Measurements from ENCODE around the gene PTPRB. TPM values are rescaled to one million over a fixed set of nuclear protein-coding genes. Genes with fewer than 3 reads are reported as not detected.

The PTPRB gene
- total RNA-seq, 2 experiments from 2014 or later = not detected

DNA sequence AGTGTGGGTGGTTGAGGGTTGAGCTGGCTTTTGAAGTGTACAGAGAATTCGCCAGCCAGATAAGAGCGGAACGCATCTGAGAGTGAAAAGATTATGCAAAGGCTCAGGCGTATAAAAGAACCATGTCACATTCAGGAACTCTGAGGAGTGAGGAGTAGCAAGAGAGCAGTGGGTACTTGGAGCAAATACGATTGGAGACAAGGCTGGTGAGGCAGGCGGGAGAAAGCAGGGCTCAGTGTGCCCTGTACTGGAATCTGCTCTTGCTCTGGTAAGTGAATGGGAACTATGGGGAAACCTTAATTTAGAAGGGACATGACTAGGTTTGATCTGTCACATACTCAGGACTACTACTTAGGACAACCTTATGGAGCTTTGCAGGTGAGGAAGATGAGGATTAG, 87.0 kb downstream of the PTPRB start:
- ChIA-PET POLR2A (no interaction called here), CTCF (no interaction called here)
- H3K4me1 Mint-ChIP-seq (ENCODE audit: low read depth) = no peaks in the 10 kb centered on the region
- ATAC-seq (ENCODE audit: poor library complexity) (no peak), DNase-seq (no peak)
- Histone ChIP-seq H3K27me3 (ENCODE audit: control insufficient read depth in 1 of 2, insufficient read depth in 2 of 2, low read length in 2 of 2) (peaks cover 0 to 5% of the 10 kb centered on the region in 2 experiments), H3K27ac (ENCODE audit: low read depth in 1 of 2, low read length in 2 of 2) (no peak overlapping the region), H3K36me3 (ENCODE audit: insufficient read depth, low read length) (no peaks in the 10 kb centered on the region), H3K4me1 (ENCODE audit: insufficient read depth, low read length) (no peaks in the 10 kb centered on the region), H3K9me3 (ENCODE audit: control insufficient read depth in 1 of 2, insufficient read depth in 1 of 2, low read length in 2 of 2) (no peaks in the 10 kb centered on the region), H3K4me3 (ENCODE audit: low read length) (no peak overlapping the region)
- H3K9me3 Mint-ChIP-seq = no peaks in the 10 kb centered on the region
- no peak overlapping the region for H3K4me3 Mint-ChIP-seq
- intact Hi-C loops (cut with DNase I, micrococcal nuclease) = no loop called here
- no peaks in the 10 kb centered on the region for H3K36me3 Mint-ChIP-seq (ENCODE audit: low read depth)
- no peak overlapping the region for H3K27ac Mint-ChIP-seq
- H3K27me3 Mint-ChIP-seq = peaks cover 34% of the 10 kb centered on the region
- TF ChIP-seq, protein P1, sequence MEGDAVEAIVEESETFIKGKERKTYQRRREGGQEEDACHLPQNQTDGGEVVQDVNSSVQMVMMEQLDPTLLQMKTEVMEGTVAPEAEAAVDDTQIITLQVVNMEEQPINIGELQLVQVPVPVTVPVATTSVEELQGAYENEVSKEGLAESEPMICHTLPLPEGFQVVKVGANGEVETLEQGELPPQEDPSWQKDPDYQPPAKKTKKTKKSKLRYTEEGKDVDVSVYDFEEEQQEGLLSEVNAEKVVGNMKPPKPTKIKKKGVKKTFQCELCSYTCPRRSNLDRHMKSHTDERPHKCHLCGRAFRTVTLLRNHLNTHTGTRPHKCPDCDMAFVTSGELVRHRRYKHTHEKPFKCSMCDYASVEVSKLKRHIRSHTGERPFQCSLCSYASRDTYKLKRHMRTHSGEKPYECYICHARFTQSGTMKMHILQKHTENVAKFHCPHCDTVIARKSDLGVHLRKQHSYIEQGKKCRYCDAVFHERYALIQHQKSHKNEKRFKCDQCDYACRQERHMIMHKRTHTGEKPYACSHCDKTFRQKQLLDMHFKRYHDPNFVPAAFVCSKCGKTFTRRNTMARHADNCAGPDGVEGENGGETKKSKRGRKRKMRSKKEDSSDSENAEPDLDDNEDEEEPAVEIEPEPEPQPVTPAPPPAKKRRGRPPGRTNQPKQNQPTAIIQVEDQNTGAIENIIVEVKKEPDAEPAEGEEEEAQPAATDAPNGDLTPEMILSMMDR (IDR thresholded peaks at IDR 0.05) = no peak

DNA sequence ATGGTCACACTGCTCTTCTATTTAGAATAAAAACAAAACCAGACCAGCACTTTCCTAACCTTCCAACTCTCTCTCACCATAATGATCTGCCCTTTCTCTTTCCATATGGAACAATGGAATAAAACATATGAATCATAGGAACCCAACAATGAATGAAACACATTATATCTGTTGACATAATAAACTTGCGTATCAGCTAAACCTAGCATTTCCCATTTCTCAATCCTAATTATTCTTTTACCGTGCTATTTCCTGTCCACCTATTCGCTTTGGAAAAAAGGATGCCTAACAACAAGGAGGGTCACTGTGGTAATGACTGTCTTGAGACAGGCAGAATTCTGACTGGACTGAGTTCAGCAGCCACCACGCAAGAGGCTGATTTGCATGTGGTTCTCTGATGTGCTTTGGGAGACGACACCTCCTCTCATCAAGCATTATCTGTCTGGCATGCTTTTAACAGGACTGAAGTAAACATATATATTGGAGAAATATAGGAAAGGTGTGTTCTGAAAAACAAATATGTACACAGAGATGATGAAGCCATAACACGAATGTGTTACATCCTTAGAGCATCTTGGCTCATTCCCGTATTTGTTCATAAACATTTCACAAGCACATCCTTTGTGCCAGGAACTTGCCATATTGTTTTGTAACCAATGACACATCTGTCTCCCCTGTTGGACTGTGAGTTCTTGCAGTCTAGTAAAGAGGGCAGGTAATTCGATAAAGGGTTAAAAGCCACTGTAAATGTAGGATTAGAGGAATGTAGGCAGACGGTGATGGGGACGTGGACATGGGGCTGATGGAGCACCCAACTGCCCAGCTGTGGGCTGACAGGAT, 87.7 kb downstream of the PTPRB start:
- TF ChIP-seq, protein P1 (IDR thresholded peaks at IDR 0.05) = no peak
- CTCF ChIA-PET = no interaction called here

GRCh38 chr12:70543444-70543843, 93.8 kb downstream of the PTPRB start:
- Mint-ChIP-seq H3K4me3 (no peak overlapping the region), H3K9me3 (no peaks in the 10 kb centered on the region), H3K36me3 (ENCODE audit: low read depth) (no peaks in the 10 kb centered on the region), H3K4me1 (ENCODE audit: low read depth) (no peaks in the 10 kb centered on the region), H3K27ac (no peak overlapping the region), H3K27me3 (peaks cover 22% of the 10 kb centered on the region)
- no peaks in the 10 kb centered on the region for H3K27me3 ChIP-seq (ENCODE audit: control insufficient read depth in 1 of 2, insufficient read depth in 2 of 2, low read length in 2 of 2)
- ATAC-seq (ENCODE audit: poor library complexity) = no peak
- no peaks in the 10 kb centered on the region for H3K36me3 ChIP-seq (ENCODE audit: insufficient read depth, low read length)
- CTCF ChIA-PET = no interaction called here
- H3K9me3 ChIP-seq (ENCODE audit: control insufficient read depth in 1 of 2, insufficient read depth in 1 of 2, low read length in 2 of 2) = no peaks in the 10 kb centered on the region
- no peak overlapping the region for H3K27ac ChIP-seq (ENCODE audit: low read depth in 1 of 2, low read length in 2 of 2)
- intact Hi-C loops (cut with DNase I, micrococcal nuclease) = no loop called here
- no peak overlapping the region for H3K4me3 ChIP-seq (ENCODE audit: low read length)
- POLR2A ChIA-PET = no interaction called here
- TF ChIP-seq, protein P1 (IDR thresholded peaks at IDR 0.05) = no peak
- no peaks in the 10 kb centered on the region for H3K4me1 ChIP-seq (ENCODE audit: insufficient read depth, low read length)
- DNase-seq = no peak

More for the DNA sequence above, 87.7 kb downstream of the PTPRB start:
- peaks cover 0 to 4% of the 10 kb centered on the region in 2 experiments for H3K27me3 ChIP-seq (ENCODE audit: control insufficient read depth in 1 of 2, insufficient read depth in 2 of 2, low read length in 2 of 2)
- Mint-ChIP-seq H3K36me3 (ENCODE audit: low read depth) (no peaks in the 10 kb centered on the region), H3K4me1 (ENCODE audit: low read depth) (no peaks in the 10 kb centered on the region), H3K4me3 (no peak overlapping the region), H3K27me3 (peaks cover 35% of the 10 kb centered on the region), H3K27ac (no peak overlapping the region), H3K9me3 (no peaks in the 10 kb centered on the region)
- no peak overlapping the region for H3K27ac ChIP-seq (ENCODE audit: low read depth in 1 of 2, low read length in 2 of 2)
- no peak overlapping the region for H3K4me3 ChIP-seq (ENCODE audit: low read length)
- no peaks in the 10 kb centered on the region for H3K9me3 ChIP-seq (ENCODE audit: control insufficient read depth in 1 of 2, insufficient read depth in 1 of 2, low read length in 2 of 2)
- no peak for DNase-seq
- no peaks in the 10 kb centered on the region for H3K36me3 ChIP-seq (ENCODE audit: insufficient read depth, low read length)
- intact Hi-C loops (cut with DNase I, micrococcal nuclease) = no loop called here
- H3K4me1 ChIP-seq (ENCODE audit: insufficient read depth, low read length) = no peaks in the 10 kb centered on the region
- POLR2A ChIA-PET = no interaction called here
- no peak for ATAC-seq (ENCODE audit: poor library complexity)
